HepG2 (cell line): ENCODE data around the gene MTSS2. TPM values are rescaled to one million over a fixed set of nuclear protein-coding genes. Genes with fewer than 3 reads are reported as not detected.
A peak's percentile ranks its signal among the peaks of the same experiment; 100 is the strongest.

ENCODE experiments used
- ATF4 ChIP-seq, 2 experiments: fragments of 450-650 bp in 1 of 2; sonication (generic) in 1 of 2; formaldehyde crosslinking; IDR thresholded peaks; 2 replicates each; pipeline versions ENCODE4 v1.5.0 to v1.8.0; 2020 to 2022; ENCODE audit warnings: mild to moderate bottlenecking in 1 of 2, missing genetic modification reagents in 1 of 2
- CEBPZ ChIP-seq: IDR thresholded peaks from 2 replicates; pipeline ENCODE4 v1.6.1; 2012; ENCODE audit warnings: low read length, improper control_type of control experiment
- ERF ChIP-seq: IDR thresholded peaks from 2 replicates; pipeline ENCODE4 v1.6.1; 2018; ENCODE audit warnings: missing biosample characterization, missing genetic modification reagents
- FOSL2 ChIP-seq: sonication (generic); formaldehyde crosslinking; IDR thresholded peaks from 2 replicates; pipeline ENCODE4 v1.4.0; 2020; ENCODE audit warnings: missing genetic modification reagents
- MYNN ChIP-seq: sonication (generic); formaldehyde crosslinking; IDR thresholded peaks from 2 replicates; pipeline ENCODE4 v1.4.0; 2020; ENCODE audit warnings: mild to moderate bottlenecking, low read depth, missing genetic modification reagents
- NFE2 ChIP-seq: sonication (generic); formaldehyde crosslinking; IDR thresholded peaks from 2 replicates; pipeline ENCODE4 v1.4.0; 2020; ENCODE audit warnings: missing genetic modification reagents
- PLSCR1 ChIP-seq: sonication (generic); formaldehyde crosslinking; IDR thresholded peaks from 2 replicates; pipeline ENCODE4 v1.5.0; 2020; ENCODE audit warnings: missing genetic modification reagents, mild to moderate bottlenecking, borderline replicate concordance
- ZEB1 ChIP-seq: IDR thresholded peaks from 2 replicates; pipeline ENCODE4 v1.6.1; 2012; ENCODE audit warnings: mild to moderate bottlenecking, low read depth, inconsistent platforms; ENCODE audit not compliant: insufficient replicate concordance
- ZFP36 ChIP-seq: fragments of 150-350 bp; IDR thresholded peaks from 2 replicates; pipeline ENCODE4 v1.6.1; 2018; ENCODE audit warnings: borderline replicate concordance, low read length, low read depth; ENCODE audit not compliant: partially characterized antibody
- ZNF280D ChIP-seq: sonication (generic); formaldehyde crosslinking; IDR thresholded peaks from 2 replicates; pipeline ENCODE4 v1.5.1; 2020; ENCODE audit warnings: mild to moderate bottlenecking, missing genetic modification reagents
- ZNF530 ChIP-seq: sonication (generic); formaldehyde crosslinking; IDR thresholded peaks from 2 replicates; pipeline ENCODE4 v1.5.0; 2020; ENCODE audit warnings: low read depth, mild to moderate bottlenecking, missing genetic modification reagents
- ZNF777 ChIP-seq: sonication (generic); formaldehyde crosslinking; IDR thresholded peaks from 2 replicates; pipeline ENCODE4 v1.4.0; 2020; ENCODE audit warnings: missing genetic modification reagents
- polyA plus RNA-seq, 8 experiments: library from polyadenylated mRNA; depleted of rRNA in 3 of 8; stranded (reverse) in 7 of 8; unstranded in 1 of 8; fragments of >200 nt; fragmentation: Illumina TruSeq in 4 of 8; extraction: Trizol in 4 of 8; gene quantifications; 2 replicates each; pipeline versions ENCODE4 v1.2.1 to v1.2.3, GENCODE V29; 2011 to 2016; ENCODE audit warnings: low read depth in 4 of 8, missing spikeins in 1 of 8, mixed read lengths in 1 of 8; ENCODE audit not compliant: insufficient read depth in 1 of 8
- total RNA-seq, 5 experiments: library from RNA; depleted of rRNA; stranded (reverse); fragments of >200 nt; fragmentation: Illumina TruSeq; extraction: Trizol; gene quantifications; 2 replicates each; pipeline ENCODE4 v1.2.3, GENCODE V29; 2016; ENCODE audit warnings: low read depth in 1 of 5
- TF ChIP-seq, protein P1 (sequence below): sonication (generic); formaldehyde crosslinking; IDR thresholded peaks from 2 replicates; pipeline ENCODE4 v1.4.0; 2020; ENCODE audit warnings: missing genetic modification reagents
- TF ChIP-seq, protein P2 (sequence below): sonication (generic); formaldehyde crosslinking; IDR thresholded peaks from 2 replicates; pipeline ENCODE4 v1.8.1; 2023; ENCODE audit warnings: mild to moderate bottlenecking, inconsistent platforms, moderate library complexity, missing genetic modification reagents, borderline replicate concordance
- TF ChIP-seq, protein P3 (sequence below): sonication (generic); formaldehyde crosslinking; conservative IDR thresholded peaks from 2 replicates; pipeline ENCODE4 v1.5.0; 2020; ENCODE audit warnings: missing genetic modification reagents

MTSS2 gene
- total and polyA plus RNA-seq, 2 of the 13 experiments (the other 11 are each of a cell fraction or from before 2014, with no cell fraction given): 132 to 242 TPM

DNA sequence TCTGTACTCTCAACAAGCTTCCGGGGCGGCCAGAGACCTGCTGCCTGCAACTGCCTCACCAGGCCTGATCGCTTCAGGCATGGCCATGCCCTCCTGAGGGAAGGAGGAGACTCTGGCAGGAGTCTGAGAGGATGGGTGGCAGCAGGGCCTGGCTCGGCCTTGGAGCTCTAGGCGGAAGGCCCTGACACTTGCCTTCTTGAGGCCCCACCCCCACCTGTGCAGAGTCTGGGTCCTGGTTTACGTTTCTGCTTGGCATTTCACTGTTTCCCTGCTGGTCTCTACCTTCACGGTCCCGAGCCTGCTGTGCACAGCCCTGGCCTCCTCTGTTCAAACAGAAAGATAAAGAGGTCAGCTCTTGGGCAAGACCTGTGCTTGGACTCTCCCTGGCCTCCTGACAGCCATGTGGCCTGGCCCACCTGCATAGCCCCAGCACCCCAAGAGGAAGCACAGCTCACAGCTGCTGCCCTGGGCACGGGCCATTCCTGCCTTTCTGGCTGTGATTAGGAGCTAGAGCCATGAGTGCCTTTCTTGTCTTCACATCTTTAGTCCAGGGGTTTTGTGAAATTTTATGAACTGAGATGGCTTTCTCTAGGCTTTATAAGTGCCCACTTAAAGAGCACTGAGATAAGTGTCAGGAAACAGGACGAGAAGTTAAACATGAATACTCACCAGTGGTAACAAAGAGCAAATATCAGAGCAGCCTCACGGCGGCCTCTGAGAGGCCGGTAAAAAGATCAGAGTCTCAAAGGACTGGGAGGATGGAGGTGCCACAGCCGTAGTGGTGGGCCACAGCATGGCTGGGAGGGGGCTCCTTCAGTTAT, 25.6 kb upstream of the MTSS2 start (continued):
- TF ChIP-seq, protein P1, sequence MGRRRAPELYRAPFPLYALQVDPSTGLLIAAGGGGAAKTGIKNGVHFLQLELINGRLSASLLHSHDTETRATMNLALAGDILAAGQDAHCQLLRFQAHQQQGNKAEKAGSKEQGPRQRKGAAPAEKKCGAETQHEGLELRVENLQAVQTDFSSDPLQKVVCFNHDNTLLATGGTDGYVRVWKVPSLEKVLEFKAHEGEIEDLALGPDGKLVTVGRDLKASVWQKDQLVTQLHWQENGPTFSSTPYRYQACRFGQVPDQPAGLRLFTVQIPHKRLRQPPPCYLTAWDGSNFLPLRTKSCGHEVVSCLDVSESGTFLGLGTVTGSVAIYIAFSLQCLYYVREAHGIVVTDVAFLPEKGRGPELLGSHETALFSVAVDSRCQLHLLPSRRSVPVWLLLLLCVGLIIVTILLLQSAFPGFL (CRISPR knock-in tag): no peak
- TF ChIP-seq CEBPZ (no peak), ZNF777 (CRISPR knock-in tag) (no peak), ZNF280D (CRISPR knock-in tag) (peak; percentile 65; the same call in 1 of the 2 replicates), PLSCR1 (no peak), NFE2 (CRISPR knock-in tag) (no peak), ATF4 (CRISPR knock-in tag; IDR thresholded peaks at IDR 0.05) (no peak; a peak in 1 of 4 replicates), ZEB1 (peak; percentile 79), FOSL2 (peak; percentile 64), ZNF530 (CRISPR knock-in tag) (no peak), ZFP36 (peak; percentile 65), MYNN (no peak), ERF (CRISPR knock-in tag) (peak; percentile 84)
- TF ChIP-seq, protein P2, sequence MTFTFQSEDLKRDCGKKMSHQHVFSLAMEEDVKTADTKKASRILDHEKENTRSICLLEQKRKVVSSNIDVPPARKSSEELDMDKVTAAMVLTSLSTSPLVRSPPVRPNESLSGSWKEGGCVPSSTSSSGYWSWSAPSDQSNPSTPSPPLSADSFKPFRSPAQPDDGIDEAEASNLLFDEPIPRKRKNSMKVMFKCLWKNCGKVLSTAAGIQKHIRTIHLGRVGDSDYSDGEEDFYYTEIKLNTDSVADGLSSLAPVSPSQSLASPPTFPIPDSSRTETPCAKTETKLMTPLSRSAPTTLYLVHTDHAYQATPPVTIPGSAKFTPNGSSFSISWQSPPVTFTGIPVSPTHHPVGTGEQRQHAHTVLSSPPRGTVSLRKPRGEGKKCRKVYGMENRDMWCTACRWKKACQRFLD (CRISPR knock-in tag): no peak
- TF ChIP-seq, protein P3, sequence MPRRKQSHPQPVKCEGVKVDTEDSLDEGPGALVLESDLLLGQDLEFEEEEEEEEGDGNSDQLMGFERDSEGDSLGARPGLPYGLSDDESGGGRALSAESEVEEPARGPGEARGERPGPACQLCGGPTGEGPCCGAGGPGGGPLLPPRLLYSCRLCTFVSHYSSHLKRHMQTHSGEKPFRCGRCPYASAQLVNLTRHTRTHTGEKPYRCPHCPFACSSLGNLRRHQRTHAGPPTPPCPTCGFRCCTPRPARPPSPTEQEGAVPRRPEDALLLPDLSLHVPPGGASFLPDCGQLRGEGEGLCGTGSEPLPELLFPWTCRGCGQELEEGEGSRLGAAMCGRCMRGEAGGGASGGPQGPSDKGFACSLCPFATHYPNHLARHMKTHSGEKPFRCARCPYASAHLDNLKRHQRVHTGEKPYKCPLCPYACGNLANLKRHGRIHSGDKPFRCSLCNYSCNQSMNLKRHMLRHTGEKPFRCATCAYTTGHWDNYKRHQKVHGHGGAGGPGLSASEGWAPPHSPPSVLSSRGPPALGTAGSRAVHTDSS (CRISPR knock-in tag): no peak
